Measurements from ENCODE around the gene PGBD5.

The PGBD5 gene

DNA sequence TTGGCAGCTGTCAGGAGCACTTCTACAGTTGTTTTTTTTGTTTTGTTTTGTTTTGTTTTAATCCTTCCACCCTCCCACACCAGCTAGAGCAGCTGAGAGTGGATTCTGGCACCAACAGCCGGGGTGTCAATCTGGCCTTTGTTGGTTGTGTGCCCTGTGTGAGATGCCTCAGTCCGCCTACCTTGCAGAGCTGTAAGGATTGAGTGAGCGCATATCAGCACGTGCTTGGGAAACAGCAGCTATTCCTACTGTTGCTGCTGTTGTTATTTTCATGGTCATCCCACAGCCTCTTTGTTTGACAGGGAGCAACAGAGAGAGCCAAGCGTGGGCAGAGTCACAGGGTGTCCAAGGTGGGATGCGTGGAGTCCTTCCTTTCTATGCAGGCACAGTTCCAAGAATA, 50.4 kb downstream of the PGBD5 start:
- DNase-seq, result no peak

DNA sequence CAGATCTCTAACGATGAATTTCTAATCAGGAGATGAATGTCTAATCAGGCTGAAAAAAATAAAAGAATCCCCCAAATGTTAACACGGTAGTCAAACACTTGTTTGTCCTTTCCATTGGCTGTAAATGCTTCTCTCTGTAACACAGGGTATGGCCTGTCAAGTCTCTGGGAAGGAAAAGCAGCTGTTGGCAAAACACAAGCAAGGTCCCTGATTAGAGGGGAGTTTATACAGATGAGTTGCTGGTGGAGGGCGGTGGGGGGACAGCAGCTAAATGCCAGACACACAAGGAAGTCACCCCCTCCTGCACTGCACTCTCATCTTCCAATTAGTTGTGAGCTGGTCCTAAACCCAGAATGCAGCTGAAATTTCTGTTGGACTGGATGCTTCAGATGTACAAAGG, 51.0 kb downstream of the PGBD5 start:
- no peak for DNase-seq

DNA sequence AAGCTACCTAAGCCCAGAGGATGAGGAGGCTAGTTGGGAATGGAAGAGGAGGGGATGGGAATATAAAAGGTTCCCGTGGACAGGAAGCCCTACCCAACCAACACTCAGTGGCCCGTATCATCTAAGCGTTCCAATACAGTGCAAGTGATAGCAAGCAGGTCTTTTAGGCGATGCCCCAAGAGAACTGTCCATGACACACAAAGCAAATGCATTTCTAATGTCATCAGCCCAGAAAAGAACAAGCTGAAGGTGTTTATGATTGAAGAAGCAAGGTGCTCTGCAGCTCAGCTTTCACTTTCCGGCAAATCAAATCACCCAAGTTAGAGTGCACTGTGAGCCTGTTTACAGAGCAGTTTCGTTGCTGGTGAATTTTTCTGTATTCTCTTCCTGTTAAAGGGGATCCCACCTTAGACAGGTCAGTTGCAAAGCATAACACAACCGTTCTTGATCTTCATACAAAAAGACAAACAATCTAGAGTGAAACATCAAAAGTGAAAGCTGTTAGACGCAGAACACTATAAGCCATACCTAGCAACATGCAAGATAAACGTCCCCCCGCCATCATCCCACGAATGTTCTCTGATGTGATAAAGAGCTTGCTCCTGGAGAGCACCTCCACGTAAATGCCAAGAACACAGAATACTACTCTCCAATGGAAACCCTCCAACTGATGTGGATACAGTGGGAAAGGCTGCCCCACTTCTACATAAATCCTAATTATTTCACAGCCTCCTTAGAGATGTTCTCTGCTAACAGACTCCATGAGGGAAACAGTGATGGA, 54.0 kb downstream of the PGBD5 start:
- no peak for DNase-seq

DNA sequence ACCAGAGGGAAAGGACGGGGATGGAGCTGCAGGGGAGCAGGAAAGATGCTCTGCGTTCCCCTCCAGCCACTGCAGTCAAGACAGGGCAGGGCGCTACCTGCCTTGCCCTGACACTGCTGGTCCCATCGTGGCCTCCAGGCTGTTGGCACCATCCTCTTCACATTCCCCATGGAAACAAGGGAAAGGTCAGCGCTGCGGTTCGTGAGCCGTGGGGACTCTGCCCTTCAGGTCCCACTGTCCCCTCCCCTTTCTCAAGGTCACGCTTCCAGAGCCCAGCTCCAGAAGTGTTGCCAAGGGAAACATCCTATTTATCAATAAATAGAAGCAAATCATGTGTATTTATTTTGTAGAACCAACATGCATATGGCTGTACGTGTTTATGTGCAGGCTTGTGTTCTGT, 56.0 kb downstream of the PGBD5 start:
- DNase-seq, result no peak

DNA sequence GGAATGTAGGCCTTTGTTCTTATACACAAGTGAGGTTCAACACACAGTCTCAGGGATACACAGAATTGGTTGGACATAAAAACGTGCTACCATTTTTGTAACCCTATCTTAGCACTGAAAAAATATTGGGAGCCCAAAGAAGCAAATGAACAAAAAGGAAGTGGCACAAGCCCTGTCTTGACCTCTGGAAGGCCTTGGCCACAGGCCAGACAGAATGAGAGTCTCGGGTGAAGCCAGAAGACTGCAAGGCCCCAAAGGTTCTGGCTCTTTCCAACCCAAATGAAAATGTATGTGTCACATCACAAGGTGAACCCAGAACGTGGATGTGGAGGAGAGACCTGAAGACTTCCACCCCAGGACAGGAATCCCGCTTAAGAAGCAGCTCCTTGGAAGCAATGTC, 57.3 kb downstream of the PGBD5 start:
- DNase-seq, result peak in 3 of 4 experiments; percentile 12 to 30 (median 24)

DNA sequence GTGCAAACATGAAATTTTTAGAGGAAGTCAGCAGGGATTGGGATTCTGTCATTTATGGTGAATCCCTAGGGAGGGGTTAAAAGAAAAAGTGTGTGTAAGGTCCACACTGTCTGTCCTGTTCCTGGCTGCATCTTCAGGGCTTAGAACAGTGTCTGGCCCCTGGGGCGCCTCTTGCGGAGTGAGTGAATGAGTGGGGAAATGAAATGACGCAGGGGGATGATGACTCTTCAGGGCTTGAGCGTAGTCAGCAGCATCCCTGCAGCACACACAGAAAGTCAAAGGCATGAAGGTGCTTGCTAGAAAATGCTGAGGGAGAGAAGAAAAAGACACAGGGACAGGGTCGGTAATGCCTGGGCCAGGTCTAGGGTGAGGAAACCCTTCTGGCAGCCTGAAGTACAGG, 57.8 kb downstream of the PGBD5 start:
- no peak for DNase-seq

DNA sequence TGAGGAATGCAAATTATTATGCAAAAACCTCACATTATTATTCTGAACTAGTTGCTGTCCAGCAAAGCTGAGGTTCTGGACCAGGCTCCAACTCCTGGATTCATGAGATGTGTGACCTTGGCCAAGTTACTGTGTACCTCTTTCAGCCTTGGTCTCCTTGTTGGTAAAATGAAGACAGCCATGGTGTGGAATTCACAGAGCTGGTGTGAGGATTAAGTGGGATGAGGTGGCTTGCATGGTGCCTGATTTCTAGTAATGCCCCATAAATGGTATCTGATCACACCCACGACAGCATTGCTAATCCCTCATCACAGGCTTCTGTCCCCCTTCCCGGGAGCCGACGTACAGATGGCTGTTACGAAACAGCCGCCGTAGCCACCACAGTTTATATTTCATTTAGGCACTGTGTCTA, 59.6 kb downstream of the PGBD5 start:
- no peak for DNase-seq

DNA sequence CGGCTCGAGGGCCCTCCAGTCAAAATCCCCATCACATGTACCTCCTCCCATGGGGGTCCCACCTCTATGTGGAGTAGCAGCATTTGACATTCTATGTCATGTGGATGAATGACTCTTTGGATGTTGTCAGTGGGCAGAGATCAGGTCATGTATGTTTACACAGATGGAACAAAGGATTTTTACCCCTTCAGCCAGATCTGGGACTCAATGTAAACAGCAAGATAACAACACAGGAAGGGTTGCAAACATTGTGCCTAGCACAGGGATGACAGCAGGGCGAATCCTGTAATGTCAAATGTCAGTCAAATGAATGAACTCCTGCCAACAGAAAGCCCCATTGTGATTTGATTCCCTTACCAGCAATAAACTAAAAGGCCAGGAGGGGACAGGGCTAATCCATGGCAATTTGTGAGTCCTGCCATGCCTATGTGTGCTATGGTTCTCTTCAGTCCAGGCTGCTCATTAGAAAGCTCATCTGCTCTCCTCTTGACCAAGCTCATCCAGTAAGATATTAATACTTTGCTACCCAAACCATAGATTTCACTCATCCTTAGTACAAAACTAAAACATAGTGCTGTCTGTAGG, 60.3 kb downstream of the PGBD5 start:
- peak in 2 of 4 experiments; percentile 9 to 12 for DNase-seq

DNA sequence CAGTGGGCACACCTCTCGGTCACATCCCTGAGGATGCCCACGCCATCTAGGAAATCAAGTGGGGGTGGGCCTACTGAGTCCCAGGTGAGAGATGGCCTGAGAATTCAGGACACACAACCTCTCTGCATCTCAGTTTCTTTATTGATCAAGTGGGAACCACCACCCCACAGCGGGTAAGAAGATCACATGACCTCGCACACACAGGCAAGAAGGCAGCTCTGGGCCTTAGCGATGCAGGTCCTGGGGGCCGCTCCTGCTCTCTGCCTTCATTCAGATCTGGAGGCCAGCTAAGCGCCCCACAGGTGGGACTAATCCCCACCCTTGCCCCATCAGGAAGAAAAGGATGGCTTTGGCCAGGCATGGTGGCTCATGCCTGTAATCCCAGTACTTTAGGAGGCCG, 63.2 kb downstream of the PGBD5 start:
- DNase-seq, result no peak

DNA sequence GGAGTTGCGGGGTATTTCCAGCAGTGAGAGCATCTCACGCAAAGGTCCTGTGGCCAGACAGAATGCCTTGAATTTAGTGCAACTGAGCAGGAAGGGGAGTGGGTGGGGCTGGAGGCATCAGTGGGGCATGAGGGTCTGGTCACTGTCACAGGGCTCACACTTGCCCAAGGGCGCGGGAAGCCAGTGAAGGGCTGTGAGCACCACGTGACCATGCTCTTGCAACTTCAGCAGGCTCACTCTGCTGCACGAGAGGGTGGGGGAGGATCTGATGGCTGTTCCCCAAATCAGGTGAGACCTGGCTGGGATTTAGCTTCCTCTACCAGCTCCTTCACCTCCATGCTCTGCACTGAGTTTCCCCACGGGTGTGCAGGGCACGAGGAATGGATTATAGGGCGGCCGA, 64.2 kb downstream of the PGBD5 start:
- peak in 1 of 4 experiments; percentile 13 for DNase-seq

DNA sequence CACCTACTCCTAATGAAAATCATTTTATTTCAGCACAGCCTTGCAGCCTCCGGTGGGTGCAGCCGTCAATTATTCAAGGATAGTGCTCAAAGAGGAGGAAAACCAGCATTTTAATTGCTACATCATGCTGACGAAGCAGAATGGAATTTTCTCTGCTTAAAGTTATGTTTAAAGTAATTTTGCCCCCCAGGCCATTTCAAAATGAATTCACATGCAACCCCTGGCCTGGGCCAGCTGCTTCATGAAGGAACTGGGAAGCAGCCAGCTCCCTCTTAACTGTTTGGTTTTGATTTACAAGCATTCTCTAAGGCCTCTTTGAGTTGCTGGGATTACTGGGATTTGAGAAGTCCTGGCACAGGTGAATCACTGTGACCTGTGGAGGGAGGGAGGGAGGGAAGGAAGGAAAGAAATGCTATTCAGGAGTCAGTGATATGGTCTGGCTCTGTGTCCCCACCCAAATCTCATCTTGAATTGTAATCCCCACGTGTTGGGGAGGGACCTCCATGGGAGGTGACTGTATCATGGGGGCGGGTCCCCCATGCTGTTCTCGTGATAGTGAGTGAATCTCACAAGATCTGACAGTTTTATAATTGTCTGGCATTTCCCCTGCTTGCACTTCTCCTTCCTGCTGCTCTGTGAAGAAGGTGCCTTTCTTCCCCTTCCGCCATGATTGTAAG, 66.0 kb downstream of the PGBD5 start:
- DNase-seq, result no peak

DNA sequence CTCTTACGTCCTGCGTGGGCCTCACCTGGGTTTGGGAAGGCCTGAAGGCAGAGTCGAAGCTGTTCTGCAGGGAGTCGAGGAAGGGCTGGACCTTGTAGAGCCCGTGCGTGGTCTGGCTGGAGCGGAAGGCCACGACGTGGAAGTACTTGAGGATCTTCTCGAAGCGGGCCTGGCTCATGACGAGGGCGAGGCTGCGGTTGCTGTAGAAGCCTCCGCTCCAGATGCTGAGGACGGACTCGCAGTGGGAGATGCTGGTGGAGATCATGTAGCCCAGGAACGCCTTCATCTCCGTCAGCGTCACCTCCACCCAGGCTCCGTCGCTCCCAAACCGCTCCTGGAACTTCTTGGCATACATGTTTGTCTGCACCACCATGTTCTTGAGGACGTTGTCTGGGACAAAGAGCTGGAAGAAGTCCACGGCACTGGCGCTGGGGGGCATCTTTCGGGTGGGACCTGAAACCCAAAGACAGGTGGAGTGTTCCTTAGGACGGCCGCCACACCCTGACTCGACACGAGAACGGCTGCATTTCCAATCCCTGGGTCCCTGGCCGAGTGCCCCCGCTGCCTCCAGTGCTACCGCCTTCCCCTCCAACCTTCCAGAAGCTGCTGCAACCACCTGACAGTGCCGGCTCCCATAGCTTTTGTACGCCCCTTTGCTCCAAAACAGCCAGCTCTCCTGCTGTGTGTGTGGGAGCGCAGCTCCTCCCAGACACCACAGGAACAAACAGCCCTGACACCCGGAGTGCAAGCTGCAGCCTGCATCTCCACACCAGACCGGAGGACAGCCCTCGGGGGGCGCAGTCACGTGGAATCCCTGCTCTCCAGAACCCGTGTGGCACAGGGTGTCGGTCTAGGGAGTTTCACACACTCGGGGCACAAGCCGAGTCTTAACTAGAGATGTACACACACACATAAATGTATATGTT, 69.0 kb downstream of the PGBD5 start:
- no peak for DNase-seq

DNA sequence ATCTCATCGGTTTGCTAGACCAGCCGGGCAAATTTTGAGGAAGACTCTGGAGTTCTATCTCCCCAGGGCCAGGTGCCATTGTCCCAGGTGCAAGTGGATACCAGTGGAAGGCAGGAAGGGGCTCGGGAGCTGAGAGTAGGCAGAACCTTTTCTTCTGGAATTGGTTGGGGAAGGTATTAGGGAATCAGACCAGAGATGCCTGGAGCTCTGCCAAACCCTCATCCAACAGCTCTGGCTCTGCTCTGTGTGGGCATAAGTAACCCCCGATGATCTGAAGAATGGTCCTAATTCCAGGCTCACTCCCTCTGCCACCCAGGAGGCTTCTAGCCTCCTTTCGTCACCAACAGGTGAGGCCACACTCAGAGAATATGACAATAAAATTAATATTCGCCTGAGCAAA, 69.9 kb downstream of the PGBD5 start:
- DNase-seq, result no peak

DNA sequence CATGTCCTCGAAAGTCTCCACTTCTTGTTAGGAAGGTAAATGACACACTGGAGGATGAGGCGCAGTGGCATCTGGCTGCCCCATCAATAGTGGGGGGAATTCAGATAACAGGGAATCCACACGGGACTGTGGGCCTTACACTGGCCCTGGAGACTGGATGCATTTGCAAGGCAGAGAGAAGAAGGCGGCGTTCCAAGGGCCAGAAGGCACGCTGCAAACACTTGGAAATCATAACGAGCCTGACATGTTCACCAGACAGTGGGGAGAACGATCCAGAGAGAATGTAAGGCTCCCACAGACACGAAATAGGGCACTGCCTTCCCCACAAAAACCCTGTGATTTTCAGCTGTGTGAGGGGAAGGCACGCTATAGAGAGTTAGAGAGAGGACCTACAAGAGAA, 70.5 kb downstream of the PGBD5 start:
- DNase-seq, result no peak

DNA sequence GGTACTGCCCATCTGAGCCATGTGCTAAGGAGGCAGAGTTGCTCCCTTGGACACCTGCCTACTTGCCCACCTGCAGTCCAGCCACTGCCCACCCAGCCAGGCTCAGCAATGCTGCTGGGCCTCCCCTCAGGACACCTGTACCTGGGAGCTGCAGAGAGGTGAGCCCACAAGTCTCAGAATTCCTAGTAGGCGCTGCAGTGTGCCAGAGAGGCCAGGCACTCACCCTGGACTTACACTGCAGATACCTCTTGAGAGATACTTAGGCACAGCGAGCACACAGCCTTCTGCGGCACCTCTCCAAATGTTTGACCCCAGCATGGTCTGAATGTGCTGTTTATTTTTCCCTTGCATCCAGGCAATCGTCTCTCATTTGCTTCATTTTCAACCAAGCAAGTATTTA, 71.0 kb downstream of the PGBD5 start:
- DNase-seq, result no peak

DNA sequence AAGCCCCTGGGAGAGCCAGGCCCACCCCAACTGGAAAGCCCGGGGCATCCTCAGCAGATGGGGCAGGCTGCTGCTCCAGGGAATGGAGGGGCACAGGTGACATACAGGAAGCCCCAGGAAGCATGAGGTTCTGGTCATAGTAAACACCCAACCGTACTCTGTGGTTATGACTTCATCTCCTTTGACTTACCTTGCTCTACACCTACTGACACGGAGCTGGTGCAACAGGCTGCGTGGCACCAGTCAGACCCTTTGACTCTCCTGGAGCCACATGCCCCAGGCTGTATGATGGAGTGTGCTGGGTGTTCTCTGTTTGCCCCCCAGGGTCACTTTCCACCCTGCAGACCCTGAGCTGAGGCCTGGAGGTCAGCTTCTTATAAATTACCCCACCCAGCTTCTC, 72.1 kb downstream of the PGBD5 start:
- no peak for DNase-seq

DNA sequence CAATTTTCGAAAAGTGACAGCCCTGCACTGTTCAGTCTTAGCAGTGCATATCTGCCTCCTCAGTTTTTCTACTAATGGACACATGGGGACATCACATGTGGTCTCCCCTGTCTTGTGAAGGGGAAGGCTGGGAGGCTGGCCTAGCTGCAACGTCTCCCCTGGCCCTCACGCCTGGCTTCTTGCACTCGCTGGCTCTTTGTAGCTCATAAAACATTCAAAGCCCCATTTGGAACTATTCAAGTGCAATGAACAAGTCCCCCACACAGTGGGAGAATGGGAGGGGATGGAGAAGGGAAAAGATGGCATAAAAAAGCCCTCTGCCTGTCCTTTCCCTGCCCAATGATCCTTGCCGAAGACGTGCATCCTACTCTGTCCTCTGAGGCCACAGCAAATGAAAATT, 73.6 kb downstream of the PGBD5 start:
- no peak for DNase-seq

DNA sequence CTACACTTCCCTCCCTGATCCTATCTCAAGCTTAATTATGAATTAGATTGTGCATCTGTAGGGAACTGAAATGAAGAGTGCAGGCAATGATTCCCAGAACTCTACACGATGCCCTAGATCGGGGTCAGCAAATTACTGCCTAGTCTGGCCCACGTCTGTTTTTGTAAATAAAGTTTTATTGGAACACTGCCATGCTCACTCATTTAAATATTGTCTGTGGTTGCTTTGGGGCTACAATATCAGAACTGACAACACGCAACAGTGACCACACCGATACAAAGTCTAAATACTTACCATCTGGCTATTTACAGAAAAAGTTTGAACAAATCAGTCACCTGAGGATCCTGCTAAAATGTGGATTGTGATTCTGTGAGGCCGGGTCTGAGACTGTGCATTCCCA, 74.1 kb downstream of the PGBD5 start:
- DNase-seq, result no peak

DNA sequence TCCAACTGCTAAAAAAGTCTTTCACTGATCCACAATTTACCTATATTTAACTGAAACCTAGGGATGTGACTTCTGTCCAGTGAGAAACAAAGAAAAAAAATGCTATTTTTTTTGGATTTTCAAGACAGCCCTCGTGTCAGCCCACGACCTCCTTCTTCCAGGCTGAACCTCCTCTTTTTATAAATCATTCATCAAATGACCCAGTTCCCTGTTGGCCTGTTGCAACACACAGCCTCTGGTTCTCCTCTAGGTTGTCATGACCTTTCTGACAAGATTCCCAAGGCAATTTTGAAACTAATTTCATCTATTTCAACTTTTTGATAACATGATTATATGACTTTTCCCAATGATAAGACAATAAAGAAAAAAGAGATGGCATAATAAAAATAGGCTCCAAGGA, 74.6 kb downstream of the PGBD5 start:
- DNase-seq, result peak; percentile 8 to 66 (median 64)

DNA sequence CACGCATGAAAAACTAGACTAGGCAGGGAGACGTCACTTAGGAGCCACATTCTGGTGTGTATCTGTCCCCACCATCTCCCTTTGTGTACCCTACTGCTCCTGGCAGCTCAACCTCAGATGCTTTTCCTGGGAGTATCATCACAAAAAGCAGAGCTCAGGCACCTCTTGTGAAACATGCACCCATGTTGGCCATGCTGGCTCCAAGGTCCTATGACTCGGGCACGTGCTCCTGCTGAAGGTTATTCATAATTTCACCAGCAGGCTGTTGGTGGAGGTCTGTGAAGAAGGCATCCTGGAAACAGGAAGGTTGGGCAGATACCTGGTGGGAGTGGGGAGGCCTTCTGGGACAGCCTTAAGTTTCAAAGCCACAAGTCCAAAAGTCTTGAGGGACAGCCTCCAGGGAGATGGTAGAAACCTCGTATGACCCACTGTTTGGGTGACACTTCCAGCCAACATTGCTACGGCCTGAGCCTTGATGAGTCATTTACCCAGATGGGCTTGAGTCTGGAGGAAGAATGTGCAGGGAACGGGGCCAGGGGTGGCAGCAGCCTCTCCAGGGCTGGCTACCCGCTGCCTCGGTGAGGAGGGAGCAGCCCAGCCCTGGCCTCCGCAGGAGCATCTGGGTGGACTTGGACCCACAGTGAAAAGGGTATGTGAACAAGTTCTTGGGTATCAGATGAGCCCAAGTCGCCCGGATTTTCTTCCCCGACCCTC, 75.8 kb downstream of the PGBD5 start:
- peak in 3 of 4 experiments; percentile 11 to 30 (median 12) for DNase-seq

DNA sequence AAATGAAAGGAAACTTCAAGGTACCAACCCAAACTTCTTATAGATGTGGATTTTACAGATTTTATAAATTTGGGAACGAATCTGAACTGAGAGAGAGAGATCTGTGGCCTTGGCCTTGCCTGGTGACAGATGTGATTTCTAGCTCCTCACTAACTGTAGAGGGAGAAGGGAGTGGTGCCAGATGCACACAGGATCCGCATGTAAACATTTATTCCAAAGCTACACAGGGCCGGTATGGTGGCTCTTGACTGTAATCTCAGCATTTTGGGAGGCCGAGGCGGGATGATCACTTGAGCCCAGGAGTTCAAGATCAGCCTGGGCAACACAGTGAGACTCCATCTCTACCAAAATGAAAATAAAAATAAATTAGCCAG, 77.1 kb downstream of the PGBD5 start:
- DNase-seq, result no peak

DNA sequence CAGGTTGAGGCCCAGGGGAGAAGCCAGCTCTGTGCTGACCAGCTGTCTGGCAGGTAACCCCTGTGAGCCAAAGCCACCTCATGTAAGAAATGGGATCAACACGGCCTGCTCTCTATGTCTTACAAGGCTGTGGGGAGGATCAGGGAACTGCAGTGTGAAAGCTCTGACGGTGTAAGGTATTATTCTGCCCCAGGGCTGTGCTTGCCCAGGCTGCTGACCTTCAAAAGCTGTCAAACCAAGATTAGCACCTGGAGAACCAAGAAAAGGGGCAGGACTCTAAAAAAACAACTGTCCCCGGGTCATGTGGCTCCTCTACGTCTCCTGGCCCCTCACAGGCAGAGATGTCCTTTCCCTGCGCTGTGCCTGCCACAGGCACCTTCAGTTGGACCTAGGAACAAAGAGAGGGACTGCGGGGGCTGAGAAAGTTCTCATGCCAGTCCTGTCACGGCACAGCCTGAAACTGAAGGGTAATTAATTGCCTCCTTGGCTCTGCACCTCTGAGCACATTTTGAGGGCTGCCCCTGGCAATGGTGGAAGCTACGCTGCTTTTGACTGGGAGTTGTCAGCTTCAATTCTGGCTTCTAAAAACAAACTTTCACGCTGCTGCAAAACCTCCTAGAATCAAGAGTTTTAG, 77.6 kb downstream of the PGBD5 start:
- no peak for DNase-seq

All from suppressor macrophage (primary cell).